CD14-positive monocyte (primary cell): ENCODE measurements around the gene MAP3K3. TPM values are rescaled to one million over a fixed set of nuclear protein-coding genes. Genes with fewer than 3 reads are reported as not detected.
A peak's percentile ranks its signal among the peaks of the same experiment; 100 is the strongest.

Experiments used
- DNase-seq, 3 donors: peaks; one replicate each; pipeline ENCODE4 v3.0.0-alpha.2; 2011 to 2022
- H2AFZ ChIP-seq: 2 replicates; pipeline ENCODE4 v1.6.0; 2012; ENCODE audit warnings: mild to moderate bottlenecking, low read depth, low read length, inconsistent platforms; ENCODE audit not compliant: insufficient read depth, poor library complexity, severe bottlenecking
- H3K27ac ChIP-seq, 2 donors: 1 replicate in 1 of 2; 2 replicates in 1 of 2; pipeline ENCODE4 v1.5.1; 2012 to 2013; ENCODE audit warnings: low read length in 2 of 2, control low read depth in 1 of 2, inconsistent platforms in 1 of 2, low read depth in 1 of 2, mild to moderate bottlenecking in 1 of 2
- H3K27me3 ChIP-seq, 2 donors: one replicate each; pipeline versions ENCODE4 v1.6.0 to v1.6.1; 2011 to 2013; ENCODE audit warnings: low read length in 2 of 2; ENCODE audit not compliant: control insufficient read depth in 2 of 2, insufficient read depth in 2 of 2
- H3K36me3 ChIP-seq, 2 donors: replicated peaks in 1 of 2; 1 replicate in 1 of 2; 2 replicates in 1 of 2; pipeline versions ENCODE4 v1.5.1 to v1.6.1; 2012 to 2013; ENCODE audit warnings: low read length in 2 of 2, control low read depth in 1 of 2, inconsistent platforms in 1 of 2, mild to moderate bottlenecking in 1 of 2; ENCODE audit not compliant: insufficient read depth in 2 of 2, control insufficient read depth in 1 of 2
- H3K4me1 ChIP-seq, 2 donors: 1 replicate in 1 of 2; 2 replicates in 1 of 2; pipeline versions ENCODE4 v1.5.1 to v1.6.1; 2012 to 2013; ENCODE audit warnings: low read length in 2 of 2, control low read depth in 1 of 2, inconsistent platforms in 1 of 2, mild to moderate bottlenecking in 1 of 2, moderate library complexity in 1 of 2; ENCODE audit not compliant: insufficient read depth in 2 of 2, control insufficient read depth in 1 of 2
- H3K4me2 ChIP-seq: replicated peaks from 2 replicates; pipeline ENCODE3; 2012; ENCODE audit warnings: low read length, moderate library complexity, mild to moderate bottlenecking; ENCODE audit not compliant: poor library complexity, severe bottlenecking; ENCODE audit errors: extremely low read depth
- H3K4me3 ChIP-seq, 3 experiments: fragments of 200-600 bp in 1 of 3; sonication (generic) in 1 of 3; replicated peaks in 1 of 3; 1 replicate in 2 of 3; 2 replicates in 1 of 3; pipeline ENCODE4 v1.5.1; 2011 to 2013; ENCODE audit warnings: low read length in 3 of 3, mild to moderate bottlenecking in 3 of 3, control low read depth in 2 of 3, low read depth in 2 of 3, inconsistent platforms in 1 of 3, moderate library complexity in 1 of 3
- H3K79me2 ChIP-seq: 2 replicates; pipeline ENCODE4 v1.6.0; 2012; ENCODE audit warnings: mild to moderate bottlenecking, control low read depth, inconsistent platforms, low read length, moderate library complexity; ENCODE audit not compliant: insufficient read depth
- H3K9ac ChIP-seq: 2 replicates; pipeline ENCODE4 v1.6.0; 2017; ENCODE audit warnings: low read length, mild to moderate bottlenecking; ENCODE audit not compliant: insufficient read depth, poor library complexity, severe bottlenecking
- H3K9me3 ChIP-seq, 2 donors: replicated peaks in 1 of 2; 1 replicate in 1 of 2; 2 replicates in 1 of 2; pipeline versions ENCODE4 v1.5.1 to v1.6.1; 2012 to 2013; ENCODE audit warnings: low read length in 2 of 2, control low read depth in 1 of 2; ENCODE audit not compliant: control insufficient read depth in 1 of 2, insufficient read depth in 1 of 2
- H4K20me1 ChIP-seq: 2 replicates; pipeline ENCODE4 v1.6.0; 2012; ENCODE audit warnings: mild to moderate bottlenecking, low read length, control low read depth, moderate library complexity; ENCODE audit not compliant: insufficient read depth
- H3K27ac Mint-ChIP-seq, 7 donors: one replicate each; pipeline ENCODE4 v1.8.0; 2020; ENCODE audit warnings: mild to moderate bottlenecking in 7 of 7, mixed read lengths in 7 of 7, moderate library complexity in 6 of 7, inconsistent platforms in 2 of 7
- H3K27me3 Mint-ChIP-seq, 3 donors: one replicate each; pipeline ENCODE4 v1.8.0; 2021 to 2022; ENCODE audit warnings: low read depth in 3 of 3, mild to moderate bottlenecking in 3 of 3, mixed read lengths in 3 of 3, moderate library complexity in 3 of 3, inconsistent platforms in 1 of 3
- H3K36me3 Mint-ChIP-seq, 2 donors: one replicate each; pipeline ENCODE4 v1.8.0; 2020; ENCODE audit warnings: mixed read lengths in 2 of 2, inconsistent platforms in 1 of 2, mild to moderate bottlenecking in 1 of 2
- H3K4me1 Mint-ChIP-seq: one replicate; pipeline ENCODE4 v1.8.0; 2020; ENCODE audit warnings: mild to moderate bottlenecking, mixed read lengths
- H3K4me3 Mint-ChIP-seq, 2 donors: one replicate each; pipeline ENCODE4 v1.8.0; 2020; ENCODE audit warnings: mild to moderate bottlenecking in 2 of 2, mixed read lengths in 2 of 2, moderate library complexity in 1 of 2
- H3K9me3 Mint-ChIP-seq, 7 donors: one replicate each; pipeline ENCODE4 v1.8.0; 2020 to 2022; ENCODE audit warnings: mixed read lengths in 7 of 7, mild to moderate bottlenecking in 6 of 7, moderate library complexity in 6 of 7, inconsistent platforms in 2 of 7
- WGBS: methylation state at CpG from one replicate; pipeline ENCODE4 v1.1.5; 2013; ENCODE audit warnings: missing lambda C conversion rate; ENCODE audit not compliant: insufficient coverage; 5-methylcytosine and 5-hydroxymethylcytosine counted together
- intact Hi-C, 2 donors: fragments of 100-400 bp; cut with micrococcal nuclease; formaldehyde crosslinking; loops; one replicate each; pipeline versions ENCODE4 v1.15.0 to v1.15.1; 2023
- polyA plus RNA-seq, 3 donors: library from polyadenylated mRNA; depleted of rRNA in 1 of 3; unstranded in 2 of 3; stranded (reverse) in 1 of 3; fragments of 300-500 nt in 2 of 3; fragments of >200 nt in 1 of 3; fragmentation: Illumina TruSeq in 2 of 3; gene quantifications; 1 replicate in 2 of 3; 2 replicates in 1 of 3; pipeline ENCODE4 v1.2.3, GENCODE V29; 2012 to 2021
- TF ChIP-seq, protein P1 (sequence below): fragments of 200-600 bp; IDR thresholded peaks from one replicate; pipeline ENCODE4 v1.8.0; 2022; ENCODE audit warnings: antibody characterized with exemption, mild to moderate bottlenecking

The MAP3K3 gene
- polyA plus RNA-seq, 3 donors: 52.2 to 219 (median 63.6) TPM

DNA sequence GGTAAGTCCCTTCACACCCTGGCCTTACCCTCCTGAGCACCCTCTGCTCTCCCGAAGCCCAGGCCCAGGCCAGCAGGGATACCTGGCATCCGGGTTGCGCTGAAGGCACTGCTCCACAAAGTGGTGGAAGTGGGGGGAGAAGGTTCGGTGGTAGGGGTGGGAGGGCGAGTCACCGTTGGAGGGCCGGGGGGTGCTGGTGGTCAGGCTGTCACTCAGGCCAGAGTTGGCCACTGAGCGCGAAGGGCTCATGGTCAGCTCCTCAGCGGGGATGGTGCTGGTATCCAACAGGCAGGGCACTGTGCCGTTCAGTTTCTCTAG lies 82.0 kb downstream of the MAP3K3 start:
- Mint-ChIP-seq H3K4me1 (peaks cover 44% of the 10 kb centered on the region), H3K4me3 (no peak overlapping the region), H3K36me3 (peaks cover 39 to 50% of the 10 kb centered on the region in 2 donors), H3K27me3 (no peaks in the 10 kb centered on the region), H3K9me3 (peaks cover 0 to 2% (median 0%) of the 10 kb centered on the region in 7 donors), H3K27ac (peak overlapping the region in 1 of 7 donors; percentile 82)
- Histone ChIP-seq H3K9ac (no peak overlapping the region), H4K20me1 (peaks cover 50% of the 10 kb centered on the region), H3K4me3 (no peak overlapping the region), H3K27ac (no peak overlapping the region), H3K9me3 (no peaks in the 10 kb centered on the region), H3K79me2 (peaks cover 32% of the 10 kb centered on the region), H2AFZ (no peak overlapping the region), H3K27me3 (no peaks in the 10 kb centered on the region), H3K4me1 (peaks cover 37 to 45% of the 10 kb centered on the region in 2 donors), H3K36me3 (peaks cover 26 to 53% of the 10 kb centered on the region in 2 donors), H3K4me2 (no peak overlapping the region)
- intact Hi-C loops: loop anchor here in 1 of 2 donors (5.0 kb wide), 1 partner anchor 138 kb away; the partner anchor contains the start of gene SMARCD2
- DNase-seq: no peak
- 100% methylated on average over 4 of the region's 11 CpGs for WGBS
- TF ChIP-seq, protein P1, sequence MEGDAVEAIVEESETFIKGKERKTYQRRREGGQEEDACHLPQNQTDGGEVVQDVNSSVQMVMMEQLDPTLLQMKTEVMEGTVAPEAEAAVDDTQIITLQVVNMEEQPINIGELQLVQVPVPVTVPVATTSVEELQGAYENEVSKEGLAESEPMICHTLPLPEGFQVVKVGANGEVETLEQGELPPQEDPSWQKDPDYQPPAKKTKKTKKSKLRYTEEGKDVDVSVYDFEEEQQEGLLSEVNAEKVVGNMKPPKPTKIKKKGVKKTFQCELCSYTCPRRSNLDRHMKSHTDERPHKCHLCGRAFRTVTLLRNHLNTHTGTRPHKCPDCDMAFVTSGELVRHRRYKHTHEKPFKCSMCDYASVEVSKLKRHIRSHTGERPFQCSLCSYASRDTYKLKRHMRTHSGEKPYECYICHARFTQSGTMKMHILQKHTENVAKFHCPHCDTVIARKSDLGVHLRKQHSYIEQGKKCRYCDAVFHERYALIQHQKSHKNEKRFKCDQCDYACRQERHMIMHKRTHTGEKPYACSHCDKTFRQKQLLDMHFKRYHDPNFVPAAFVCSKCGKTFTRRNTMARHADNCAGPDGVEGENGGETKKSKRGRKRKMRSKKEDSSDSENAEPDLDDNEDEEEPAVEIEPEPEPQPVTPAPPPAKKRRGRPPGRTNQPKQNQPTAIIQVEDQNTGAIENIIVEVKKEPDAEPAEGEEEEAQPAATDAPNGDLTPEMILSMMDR: no peak

DNA sequence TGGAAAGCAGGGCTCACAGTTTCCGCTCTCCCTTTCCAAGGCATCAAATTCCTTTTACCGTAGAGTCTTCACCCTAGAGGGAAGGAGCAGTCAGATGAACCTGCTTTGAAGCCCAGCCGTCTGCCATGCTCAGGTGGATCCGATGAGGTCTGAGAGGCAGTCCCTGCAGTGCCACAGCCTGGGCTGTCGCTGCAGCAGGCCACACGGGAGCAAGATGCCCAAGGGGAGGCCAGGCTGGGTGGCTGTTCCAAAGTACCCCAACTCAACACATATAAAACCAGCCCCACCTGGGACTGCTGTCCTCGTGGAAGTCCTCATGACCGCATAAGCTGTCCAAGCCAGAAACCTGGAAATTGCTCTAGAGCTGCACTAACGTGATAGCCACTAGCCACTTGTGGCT lies 82.6 kb downstream of the MAP3K3 start:
- Histone ChIP-seq H3K9ac (no peak overlapping the region), H3K4me2 (no peak overlapping the region), H2AFZ (no peak overlapping the region), H3K4me1 (peaks cover 37 to 45% of the 10 kb centered on the region in 2 donors), H3K27me3 (no peaks in the 10 kb centered on the region), H3K9me3 (no peaks in the 10 kb centered on the region), H3K27ac (peak overlapping the region in 1 of 2 donors; percentile 18), H3K79me2 (peaks cover 30% of the 10 kb centered on the region), H3K36me3 (peaks cover 26 to 59% of the 10 kb centered on the region in 2 donors), H3K4me3 (no peak overlapping the region), H4K20me1 (peaks cover 48% of the 10 kb centered on the region)
- WGBS: 97% methylated on average over 8 of the region's 9 CpGs
- intact Hi-C loops: loop anchor here in 1 of 2 donors (5.0 kb wide), 1 partner anchor 137 kb away; the partner anchor contains the start of gene SMARCD2
- Mint-ChIP-seq H3K27ac (peak overlapping the region in 2 of 7 donors; percentile 23 to 30), H3K9me3 (peaks cover 0 to 2% (median 0%) of the 10 kb centered on the region in 7 donors), H3K36me3 (peaks cover 45 to 56% of the 10 kb centered on the region in 2 donors), H3K4me1 (peaks cover 44% of the 10 kb centered on the region), H3K27me3 (no peaks in the 10 kb centered on the region), H3K4me3 (no peak overlapping the region)
- DNase-seq: no peak
- TF ChIP-seq, protein P1: no peak
